Mammary epithelial cell (primary cell): ENCODE measurements around the gene PDCD11.
A peak's percentile ranks its signal among the peaks of the same experiment; 100 is the strongest.

Experiments
- CTCF ChIP-seq, 2 donors: IDR thresholded peaks in 1 of 2; conservative IDR thresholded peaks in 1 of 2; 2 replicates each; pipeline ENCODE4 v1.5.1; 2011 to 2012; ENCODE audit warnings: inconsistent platforms in 2 of 2, low read length in 2 of 2, mild to moderate bottlenecking in 2 of 2, control low read depth in 1 of 2, low read depth in 1 of 2; ENCODE audit not compliant: insufficient read depth in 1 of 2; ENCODE audit errors: extremely low read depth in 1 of 2
- EZH2 ChIP-seq: IDR thresholded peaks from 2 replicates; pipeline ENCODE4 v1.6.1; 2012; ENCODE audit warnings: low read length, inconsistent platforms, borderline replicate concordance

GRCh38 chr10:103350517-103351260 lies 45.7 kb upstream of the PDCD11 start, which contains the start of gene PCGF6:
- TF ChIP-seq CTCF (conservative IDR thresholded peaks at IDR 0.05 in 1 of 2, IDR thresholded peaks at IDR 0.05 in 1 of 2; ENCODE audit: extremely low read depth in 1 of 2, insufficient read depth in 1 of 2, low read depth in 1 of 2, low read length in 2 of 2) (peak in 1 of 2 donors; percentile 18), EZH2 (no peak)
